Measurements from ENCODE around the gene TENM4.

The TENM4 gene

DNA sequence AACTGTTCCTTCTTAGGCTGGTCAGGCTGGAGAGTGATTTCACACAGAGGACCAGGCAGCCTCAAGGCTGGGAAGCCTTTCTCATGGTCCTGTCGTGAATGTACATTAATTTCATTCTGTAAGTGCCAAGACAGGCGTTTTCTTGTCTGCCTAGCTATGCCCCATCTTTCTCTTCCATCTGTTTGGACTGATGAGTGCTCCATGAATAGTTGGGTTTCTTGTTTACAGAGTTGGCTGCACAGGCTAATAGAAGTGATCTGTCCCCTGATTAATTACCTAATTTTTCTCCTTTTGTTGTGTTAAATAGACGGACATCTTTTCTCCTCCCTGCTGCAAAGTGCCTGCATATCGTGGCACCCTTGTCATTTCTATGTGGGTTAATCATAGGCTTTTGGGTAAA, 730.4 kb downstream of the TENM4 start:
- no peak for DNase-seq

DNA sequence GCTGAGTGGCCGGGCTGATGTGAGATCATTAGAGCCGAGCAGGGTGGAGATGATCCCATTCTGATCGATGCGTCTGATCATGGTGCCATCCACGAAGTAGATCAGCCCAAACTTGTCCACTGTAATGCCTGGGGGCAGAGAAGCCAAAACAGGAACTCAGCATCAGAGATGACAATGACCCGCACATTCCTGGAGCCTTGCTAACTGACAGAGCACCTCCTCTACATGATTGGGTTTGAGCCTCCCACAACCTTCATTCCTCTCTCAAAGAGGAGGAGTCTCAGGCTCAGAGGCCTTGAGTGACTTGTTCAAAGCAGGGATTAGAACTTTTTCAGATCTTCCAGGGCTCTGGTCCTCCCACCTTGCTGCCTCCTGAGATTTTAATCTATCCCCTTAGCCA, 732.4 kb downstream of the TENM4 start:
- no peak for DNase-seq

DNA sequence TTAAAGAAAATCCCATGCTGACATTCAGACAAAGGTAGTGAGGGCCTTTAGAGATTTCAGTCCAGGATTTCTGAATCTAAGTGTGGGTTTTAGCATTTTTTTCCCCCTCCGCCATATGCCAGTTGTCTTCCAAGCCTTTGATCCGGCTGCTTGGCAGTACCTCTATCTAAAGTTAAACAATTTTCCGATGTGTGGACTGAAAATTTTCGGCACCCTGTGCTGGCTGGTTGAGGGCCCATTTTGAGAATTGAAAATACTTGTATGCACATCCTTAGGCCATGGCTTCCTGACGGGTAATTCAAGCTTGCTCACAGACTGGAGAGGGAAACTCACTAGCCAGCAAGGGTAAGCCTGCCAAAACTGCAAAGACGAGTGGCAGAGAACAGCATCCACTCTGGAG, 734.3 kb downstream of the TENM4 start:
- no peak for DNase-seq

DNA sequence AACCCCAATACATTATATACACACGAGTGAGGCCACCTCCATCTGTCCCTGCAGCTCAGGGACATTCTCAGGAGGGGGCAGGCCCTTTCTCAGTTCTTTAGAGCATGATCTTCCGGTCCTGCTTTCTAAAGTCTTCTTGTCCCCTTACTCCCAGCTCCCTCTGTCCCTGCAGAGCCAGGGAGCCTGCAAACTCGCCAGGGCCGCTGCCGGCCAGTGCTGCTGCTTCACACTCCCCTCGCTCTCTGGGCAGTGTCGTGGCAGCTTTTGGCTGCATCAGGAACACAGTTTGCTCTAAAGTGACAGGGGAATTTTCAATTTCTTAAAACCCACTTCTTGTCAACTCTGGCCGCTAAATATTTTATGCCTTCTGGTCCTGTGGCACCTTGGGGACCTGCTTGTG, 736.0 kb downstream of the TENM4 start:
- no peak for DNase-seq

DNA sequence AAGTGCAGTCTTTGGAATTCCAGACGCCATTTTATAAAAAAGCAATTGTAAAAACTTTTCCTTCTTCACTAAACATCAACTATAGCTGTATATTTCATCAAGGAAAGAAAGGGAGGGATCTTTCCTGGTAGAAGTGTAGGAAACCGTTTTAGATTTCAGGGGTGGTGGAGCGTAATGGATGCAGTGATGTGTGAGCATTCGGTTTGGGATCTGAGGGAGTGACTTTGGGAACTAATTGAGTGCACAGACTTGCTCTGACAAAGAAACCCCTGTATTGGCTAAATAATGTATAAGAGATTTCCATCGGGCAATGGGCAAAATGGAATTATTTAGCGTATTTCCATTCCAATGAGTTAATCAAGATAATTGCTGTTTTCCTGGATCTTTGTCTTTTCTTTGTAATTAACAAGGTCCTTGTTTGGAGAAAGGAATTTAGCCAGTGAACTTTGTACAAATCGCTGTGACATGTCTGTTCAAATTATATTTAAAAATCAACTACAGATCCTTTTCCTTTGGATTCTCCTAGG, 741.2 kb downstream of the TENM4 start:
- DNase-seq = no peak

DNA sequence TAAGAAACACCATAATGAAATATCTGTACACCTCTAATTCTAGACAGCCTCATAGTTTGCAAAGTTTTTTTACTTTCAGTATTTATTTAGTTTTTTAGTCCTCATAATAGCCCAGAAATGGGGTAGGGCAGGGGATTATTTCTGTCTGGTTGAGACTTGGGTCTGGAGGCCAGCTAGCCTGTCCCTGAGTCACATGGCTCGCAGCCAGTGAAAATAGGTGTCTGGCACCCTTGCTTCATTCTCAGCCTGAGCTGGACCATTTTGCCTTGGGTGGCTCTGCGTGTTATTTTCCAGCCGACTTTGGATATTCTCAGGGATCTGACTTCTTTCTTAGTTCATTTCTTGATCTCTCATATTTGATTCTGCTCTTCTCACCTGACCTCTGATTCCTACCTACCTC, 742.2 kb downstream of the TENM4 start:
- DNase-seq = no peak

DNA sequence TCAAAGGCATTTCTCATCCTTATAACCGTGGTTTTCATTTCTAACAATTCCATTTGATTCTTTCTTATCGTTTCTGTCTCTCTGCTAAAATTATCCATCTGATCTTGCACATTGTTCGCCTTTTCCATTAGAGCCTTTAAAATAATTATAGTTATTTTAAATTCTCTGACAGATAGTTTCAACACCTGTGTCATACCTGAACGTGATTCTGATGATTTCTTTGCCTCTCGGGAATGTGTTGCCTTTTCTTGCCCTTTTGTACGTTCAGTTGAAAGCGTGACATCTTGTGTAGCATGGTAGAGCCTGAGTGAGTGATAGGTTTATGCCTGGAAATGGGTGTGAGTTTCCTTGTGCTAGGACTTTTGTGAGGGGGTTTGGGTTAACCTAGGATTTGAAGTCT, 744.7 kb downstream of the TENM4 start:
- no peak for DNase-seq

DNA sequence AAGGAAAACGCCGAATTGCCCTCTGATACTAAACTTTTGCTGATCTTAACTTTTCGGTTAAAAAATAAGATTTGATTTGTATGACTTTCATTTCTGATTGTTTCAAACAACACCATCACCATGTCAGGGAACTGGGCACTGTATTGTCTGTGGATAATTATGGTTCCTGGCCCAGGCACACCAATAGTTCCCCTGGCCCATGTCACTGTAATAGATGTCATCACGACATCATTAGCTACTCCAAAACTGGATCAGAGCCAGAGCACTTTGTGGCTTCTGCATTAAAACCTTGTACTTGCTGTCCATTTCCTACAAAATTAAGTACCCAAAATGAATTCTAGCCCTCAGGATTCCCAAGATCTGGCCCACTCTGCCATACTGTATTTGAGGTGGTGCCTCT, 746.7 kb downstream of the TENM4 start:
- DNase-seq = no peak

DNA sequence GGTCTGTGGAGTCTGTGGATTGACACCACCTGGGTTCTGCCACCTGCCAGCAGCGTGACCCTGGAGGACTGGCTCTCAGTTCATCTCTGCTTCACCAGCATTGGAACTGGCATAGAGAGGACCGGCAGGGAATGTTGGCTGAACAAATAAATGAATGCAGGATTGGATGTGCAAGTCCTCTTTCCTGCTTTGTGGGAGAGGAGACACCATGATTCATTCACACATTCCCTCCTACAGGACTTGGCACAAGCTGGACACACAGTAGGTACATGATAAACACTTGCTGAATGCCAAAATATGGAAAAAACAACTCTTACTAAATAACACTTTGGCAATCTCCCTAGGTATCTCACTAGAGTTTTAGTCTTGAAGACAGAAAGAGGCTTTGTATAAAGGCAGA, 749.6 kb downstream of the TENM4 start:
- DNase-seq = no peak

DNA sequence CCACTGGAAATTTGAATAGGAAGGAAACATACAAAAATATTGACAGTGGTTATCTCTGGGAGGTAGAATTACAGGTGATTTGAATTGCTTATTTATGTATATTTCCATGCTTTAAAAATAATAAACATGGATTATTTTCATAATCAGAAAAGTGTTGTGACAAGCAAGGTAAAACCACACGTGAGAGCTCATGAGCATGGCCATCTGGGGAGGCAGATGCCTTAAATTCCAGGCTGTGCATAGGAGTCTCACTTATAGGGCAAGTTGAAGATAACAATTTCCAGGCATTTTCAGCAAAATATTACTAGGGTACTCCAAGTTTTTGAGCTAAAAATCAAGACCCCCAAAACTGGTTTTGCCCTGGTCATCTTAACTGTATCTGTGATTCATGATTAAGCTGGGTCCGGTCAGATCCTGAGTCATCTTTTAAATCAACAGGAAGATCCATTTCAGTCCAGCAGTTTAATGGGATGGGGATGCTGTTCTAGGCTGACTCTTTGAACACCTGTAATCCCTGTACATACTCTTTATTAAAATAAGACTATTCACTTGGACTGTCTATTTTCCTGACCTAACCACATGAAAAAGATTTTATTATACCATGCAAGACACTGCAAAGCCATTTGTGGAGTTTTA, 750.4 kb downstream of the TENM4 start:
- no peak for DNase-seq

DNA sequence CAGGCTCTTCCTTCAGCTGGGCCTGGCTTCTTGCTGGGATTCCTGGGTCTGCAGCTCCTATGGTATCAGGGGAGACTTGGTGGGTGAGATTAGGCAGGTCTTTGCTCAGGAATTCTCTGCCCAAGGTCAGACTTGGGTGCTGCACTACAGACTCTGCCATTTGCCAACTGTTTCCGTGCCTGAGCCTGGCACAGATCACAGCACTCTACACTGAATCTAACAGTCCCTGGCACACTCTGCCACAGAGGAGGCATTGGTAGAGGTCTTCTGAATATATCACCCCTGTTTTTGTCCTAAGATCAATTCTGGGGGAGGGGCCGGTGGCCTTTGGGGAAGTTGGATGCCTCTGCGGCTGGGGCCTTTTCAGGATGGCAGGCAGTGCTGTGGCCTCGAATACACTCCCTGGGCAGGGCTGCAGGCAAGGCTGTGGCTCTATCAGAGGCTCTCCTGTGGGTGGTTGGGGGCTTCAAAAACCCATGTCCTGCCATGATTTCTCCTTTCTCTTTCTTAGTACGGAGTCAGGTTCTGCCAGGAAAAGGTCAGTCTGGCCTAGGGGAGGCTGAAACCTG, 751.2 kb downstream of the TENM4 start:
- DNase-seq = no peak

DNA sequence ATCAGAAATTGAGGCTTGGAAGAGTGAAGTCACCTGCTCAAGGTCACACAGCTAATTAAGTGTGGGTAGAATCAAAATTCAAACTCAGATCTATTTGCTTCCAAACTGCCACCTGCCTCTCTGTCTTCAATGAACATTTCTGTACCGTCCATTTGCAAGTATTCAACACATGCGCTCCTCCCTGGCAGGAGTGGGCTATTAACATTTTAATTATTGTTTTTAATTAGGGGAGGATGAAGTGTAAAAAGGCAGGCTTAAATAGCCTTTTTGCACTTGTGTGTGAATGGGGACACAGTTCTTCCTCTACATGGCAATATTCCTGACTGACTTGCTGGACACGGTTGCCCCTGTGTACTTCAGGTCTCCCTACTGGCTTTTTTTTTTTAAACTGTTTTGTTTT, 751.7 kb downstream of the TENM4 start:
- no peak for DNase-seq

DNA sequence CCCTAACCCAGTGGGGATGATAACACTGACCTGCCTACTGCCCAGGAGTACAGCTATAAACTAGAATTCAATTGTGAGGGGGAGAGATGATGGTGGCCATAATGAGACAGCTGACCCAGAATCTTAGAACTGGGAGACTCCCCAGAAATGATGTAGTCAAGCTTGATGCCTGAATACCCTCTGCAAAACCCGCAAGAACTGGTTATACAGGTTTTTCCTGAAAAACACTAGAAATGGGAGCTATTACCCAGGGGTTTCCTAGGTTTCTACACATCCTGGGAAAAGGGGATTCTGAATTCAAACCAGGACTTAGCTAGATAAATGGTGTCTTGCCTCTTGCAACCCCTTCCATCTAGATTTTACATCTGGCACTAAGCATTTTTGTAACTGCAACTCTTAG, 752.4 kb downstream of the TENM4 start:
- no peak for DNase-seq

DNA sequence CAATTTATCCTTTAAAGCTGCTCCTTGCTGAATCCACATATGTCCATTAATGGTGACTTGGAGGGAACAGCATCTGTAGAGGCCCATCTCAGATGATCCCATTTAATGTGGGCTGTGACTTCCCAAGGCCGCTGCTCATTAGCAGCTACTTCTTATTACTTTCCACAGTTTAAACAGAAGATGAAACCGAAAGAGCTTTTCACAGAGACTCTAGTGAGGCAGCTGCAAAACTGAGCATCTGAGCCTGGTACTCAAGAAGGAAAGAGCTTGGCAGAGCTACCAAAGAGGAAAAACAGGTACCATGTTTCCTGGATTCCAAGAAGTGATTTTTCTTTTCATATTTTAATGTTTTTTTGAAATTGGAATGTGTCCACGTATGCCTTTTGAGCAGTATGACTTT, 755.7 kb downstream of the TENM4 start:
- no peak for DNase-seq

DNA sequence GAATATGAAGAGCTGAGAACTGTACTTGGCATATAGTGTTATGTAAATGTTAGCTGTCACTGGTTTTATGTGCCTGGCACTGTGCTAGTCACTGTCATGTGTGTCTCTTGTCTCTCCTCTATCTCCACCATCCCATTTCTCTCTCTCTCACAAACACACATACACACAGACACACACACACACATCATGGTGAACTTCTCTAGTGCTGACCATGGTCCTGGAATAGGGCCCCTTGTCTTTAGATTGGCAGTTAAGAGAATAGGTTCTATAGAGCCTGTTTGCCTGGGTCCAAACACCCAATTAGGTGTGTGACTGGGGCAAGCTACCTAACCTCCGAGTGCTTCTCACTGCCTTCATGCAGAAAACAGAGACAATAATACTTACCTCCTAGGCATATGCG, 756.5 kb downstream of the TENM4 start:
- no peak for DNase-seq

DNA sequence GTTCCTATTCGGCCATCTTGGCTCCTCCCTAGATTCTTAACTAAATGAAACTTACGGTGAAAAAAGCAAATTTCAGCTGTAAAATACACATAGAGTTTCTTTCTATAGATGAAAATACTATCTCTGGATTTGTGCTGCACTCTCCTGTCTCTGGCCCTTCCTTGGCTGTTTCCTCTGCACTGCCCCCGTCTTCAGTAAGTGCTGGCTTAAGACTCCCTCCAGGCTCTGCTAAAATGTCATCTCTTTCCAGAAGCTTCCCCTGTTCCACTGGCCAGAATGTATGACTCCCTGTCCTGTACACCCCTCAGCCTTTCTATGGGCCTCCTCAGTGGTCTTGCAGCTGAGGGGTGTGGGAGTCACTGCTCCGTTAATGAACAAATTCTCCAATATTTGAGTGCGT, 757.1 kb downstream of the TENM4 start:
- no peak for DNase-seq

DNA sequence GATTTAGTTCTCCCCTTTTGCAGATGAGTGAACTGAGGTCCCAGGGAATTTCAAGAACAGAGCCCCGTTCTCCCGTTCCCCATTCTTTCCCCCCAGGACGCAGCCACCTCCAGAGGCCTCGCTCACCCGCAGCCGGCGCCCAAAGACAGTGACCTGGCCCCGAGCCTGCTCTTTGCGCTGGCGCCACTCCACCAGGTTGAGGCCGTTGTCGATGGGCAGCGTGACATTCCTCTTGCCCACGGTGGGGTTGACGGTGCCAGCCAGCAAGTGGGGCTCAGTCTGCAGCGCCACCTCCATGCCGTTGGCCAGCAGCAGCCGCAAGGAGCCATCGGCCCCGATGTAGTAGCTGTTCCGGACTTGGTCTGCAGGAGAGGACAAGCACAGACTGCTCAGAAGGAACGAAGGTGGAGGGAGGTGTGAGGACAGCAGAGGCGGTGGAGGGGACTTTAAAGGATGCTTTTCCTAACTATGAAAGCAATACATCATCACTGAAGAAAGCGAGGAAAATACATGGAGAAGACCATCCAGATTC, 764.7 kb downstream of the TENM4 start:
- no peak for DNase-seq

DNA sequence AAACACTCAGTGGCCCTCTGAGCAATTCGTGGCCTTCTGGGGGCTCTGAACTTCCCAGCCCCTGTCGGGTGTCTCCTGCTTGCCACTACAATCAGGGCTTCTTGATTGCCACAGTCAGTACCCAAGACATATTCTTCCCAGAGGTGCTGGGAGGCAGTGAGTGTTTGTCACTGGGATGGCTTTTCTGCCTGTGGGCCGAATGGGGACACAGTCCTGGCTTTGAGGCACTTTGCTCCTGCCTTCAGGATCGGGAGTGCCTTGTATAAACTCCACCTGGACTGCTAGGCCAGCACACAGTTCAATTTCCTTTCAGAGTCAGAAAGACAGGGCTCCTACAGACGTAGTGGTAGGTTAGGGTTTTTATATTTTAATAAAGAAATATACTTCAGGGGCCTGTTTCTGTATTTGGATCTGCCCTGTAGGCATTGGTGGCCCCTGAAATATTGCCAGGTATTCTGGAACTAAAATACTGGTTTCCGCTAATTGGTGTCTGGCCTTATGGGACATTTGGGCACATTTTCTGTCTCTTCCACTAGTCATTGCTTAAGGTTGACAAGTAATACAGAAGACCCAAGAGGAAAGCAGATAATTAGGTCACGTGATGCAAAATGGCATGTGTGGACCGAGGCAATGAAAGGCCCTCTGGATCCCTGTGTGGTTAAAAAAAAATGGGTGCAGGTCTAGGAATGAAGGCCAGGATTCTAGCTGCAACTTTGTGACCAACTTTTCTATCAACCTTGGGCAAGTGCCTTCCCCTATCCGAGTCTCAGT, 767.8 kb downstream of the TENM4 start:
- DNase-seq = no peak

DNA sequence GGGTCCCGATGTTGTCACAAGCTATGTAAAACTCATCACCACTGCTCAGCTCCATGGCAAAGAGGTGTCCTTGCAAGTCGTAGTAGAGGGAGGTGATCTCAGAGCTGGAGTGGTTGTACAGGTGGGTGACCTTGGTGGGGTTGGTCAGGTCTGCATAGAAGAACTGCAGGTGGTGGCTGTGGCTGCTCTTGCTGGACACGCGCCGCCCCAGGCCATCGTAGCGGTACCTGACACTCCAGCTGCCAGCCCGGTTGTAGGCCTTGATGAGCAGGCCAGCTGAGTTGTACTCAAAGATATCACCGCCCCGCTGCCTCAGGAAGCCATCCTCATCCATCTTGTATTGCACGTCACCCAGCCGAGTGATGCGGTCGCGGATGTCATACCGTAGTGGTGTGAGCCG, 771.6 kb downstream of the TENM4 start:
- no peak for DNase-seq

DNA sequence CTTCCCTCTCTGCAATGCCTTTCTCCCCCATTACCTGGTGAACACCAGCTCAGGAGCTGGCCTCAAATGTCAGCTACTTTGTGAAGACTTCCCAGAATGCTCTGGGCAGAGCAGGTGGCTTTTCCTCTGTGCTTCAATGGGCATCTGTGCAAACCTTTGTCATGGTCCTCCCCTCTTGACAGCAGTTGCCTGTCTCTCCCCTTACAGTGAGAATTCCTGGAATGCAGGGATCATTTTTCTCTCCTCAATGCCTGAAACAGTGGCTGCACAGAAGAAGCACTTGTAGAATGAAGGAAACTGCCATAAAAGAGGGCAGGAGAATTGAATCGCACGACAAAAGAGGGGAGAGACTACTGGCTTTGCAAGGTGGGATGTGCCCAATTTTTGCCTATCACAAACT, 773.4 kb downstream of the TENM4 start:
- DNase-seq = no peak

DNA sequence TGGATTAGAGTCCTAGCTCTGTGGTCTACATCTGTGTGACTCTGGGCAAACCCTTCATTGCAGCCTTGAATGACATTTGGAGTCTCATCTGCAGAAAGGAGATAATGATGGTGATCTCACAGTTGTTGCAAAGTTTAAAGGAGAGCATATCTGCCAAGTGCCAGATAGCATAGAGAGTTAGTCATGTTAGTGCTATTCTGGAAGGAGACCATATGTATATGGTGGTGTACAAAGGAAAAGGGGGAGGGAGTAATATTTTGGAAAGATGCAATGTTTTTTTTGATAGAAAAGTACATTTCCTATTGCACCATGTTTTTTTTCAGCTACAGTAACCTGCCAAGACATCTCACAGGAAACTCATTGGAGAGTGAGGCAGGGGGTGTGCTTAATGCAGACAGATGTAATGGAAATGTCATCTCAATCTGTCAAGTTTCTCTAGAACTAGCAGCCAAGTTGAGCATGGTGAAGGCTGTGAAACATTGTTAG, 774.1 kb downstream of the TENM4 start:
- no peak for DNase-seq

DNA sequence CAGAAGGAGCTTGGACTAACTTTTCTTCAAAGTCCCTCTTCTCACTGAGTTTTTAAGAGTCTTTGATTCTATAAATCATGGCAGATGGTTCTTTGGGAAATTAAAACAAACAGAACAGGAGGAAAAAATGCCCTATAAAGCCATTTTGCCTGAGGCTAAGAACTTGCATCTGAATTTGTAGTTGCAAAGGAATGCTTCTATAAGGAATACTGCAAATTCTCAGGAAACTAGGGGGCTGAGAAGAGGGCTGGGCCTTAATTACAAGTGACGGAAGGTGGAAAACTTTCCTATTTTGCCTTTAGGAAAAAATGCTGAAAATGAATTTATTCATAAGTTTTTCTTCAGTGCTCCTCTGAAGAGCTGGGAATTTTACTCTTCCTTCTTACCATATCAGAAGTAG, 776.2 kb downstream of the TENM4 start:
- DNase-seq = no peak

DNA sequence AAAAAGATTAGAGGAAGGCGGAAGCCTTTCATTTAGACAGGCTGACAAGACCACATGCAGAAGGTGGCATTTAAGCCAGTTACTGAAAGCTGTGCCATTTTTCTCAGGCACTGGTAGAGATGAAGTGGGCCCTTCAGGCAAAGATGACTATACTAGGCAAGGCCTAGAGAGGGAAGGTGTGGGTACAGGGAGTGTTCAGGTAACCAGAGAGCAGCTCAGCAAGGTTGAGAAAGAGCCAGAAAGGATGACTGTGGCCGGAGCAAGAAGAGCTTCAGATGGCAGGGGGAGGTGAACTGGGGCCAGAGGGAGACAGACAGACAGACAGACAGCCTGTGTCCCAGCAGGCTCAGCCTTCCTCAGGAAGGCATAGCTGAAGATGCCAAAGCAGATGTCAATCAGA, 778.0 kb downstream of the TENM4 start:
- no peak for DNase-seq

DNA sequence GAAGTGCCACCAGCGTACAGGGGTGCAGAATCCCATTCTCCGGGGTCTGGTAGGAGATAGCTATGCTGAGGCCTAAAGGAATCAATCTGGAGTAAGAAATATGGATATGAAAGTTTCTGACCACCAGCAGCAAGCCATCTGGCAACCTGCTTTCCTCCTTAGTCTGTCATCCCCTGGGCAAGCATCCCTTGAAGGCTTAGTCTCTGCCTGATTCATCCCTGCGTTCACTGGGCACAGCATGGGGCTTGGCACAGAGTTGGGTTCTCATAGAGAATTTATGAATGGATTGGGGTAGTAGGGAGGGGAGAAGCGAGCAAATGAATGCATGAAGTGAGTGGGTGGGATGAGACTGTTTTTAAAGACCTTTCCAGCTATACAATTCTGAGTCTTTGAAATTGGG, 780.4 kb downstream of the TENM4 start:
- no peak for DNase-seq

Data from bone marrow (tissue), 2 donors.